RKO (cell line): ENCODE data around the gene CATSPERD.

Experiments
- DNase-seq: peaks from one replicate; pipeline ENCODE4 v3.0.0-alpha.2; 2016; ENCODE audit warnings: low spot score

The CATSPERD gene, protein sequence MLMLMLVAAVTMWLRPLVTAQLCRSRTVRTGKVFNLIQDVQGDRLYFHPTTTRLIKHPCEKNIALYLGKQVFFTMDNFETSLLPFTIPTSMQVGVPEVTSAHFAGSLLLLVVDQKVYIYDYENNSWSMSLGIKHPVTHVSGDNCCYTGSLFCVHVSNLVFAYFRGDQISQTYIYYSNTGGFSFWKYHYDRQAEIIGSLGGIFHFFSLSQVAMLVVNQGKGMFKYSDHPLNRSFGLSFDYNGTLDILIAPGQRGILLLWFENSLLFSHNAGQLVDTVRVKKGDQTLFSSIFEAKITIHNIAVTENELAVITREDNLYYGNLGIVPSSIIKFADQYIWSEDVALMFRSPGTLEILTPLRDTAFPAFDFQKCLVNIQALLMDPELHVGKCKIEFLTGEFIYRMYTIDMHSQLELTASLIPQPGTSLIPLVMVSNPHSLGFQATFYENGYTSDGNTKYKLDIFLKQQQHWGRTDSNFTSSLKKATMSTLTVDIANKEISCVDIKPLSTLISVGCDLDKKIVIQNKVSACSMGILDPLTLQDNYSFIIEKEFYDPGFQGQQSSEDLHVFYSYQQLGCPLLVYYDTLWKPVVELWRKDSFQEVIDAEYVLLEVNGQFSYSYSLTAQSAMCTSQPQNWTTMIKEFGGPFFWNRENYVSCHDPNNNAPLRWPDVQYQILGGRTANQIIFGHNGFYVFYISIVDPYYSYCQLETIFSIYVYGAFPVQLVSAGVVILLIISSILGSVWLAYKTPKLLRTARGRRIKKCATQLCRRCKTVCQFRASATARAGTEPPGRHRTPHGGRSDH

DNA sequence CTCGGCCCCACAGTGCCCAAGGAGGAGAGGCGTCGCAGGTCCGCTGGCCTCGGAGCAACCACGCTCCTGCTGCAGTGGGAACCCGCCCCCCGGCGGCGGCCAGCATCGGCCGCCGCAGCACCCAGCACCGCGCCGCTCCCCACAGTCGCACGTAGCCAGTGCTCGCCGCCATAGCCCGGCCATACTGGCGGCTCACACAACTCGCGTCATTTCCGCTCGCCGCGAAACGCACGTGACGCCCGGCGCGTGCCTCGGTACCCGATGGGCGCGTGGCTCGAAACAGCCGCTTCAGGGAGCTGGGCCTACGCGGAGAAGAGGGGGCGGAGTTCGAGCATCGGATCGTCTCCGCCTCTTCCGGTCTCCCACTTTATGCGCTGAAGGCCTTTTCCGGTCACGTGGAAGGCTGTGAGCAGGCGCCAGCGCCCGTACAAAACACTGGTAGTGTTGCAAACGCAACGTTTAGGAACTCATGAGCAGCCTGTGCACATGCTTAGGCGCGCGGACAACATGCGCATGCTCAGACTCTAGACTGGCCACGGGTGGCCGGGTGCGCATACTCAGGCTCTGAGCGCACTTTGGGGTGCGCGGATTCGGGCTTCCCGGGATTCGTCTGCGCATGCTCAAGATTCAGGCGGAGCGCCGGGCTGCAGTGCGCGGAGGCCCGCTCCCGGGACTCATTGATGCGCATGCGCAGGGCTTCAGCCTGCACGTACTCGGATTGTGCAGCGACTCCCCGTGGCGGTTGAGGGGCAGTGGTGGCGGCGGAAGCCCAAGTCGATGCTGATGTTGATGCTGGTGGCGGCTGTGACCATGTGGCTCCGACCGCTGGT, at the start of gene CATSPERD, which contains the start of gene LONP1:
Gene CATSPERD (plus strand): TSS at position 677 of the 830 bp plus-strand sequence. CDS start 101 bp downstream, at position 778.
Gene LONP1 (minus strand): TSS at position 186 of the 830 bp plus-strand sequence. CDS start 14 bp downstream, at position 172.
- peak; percentile 97 for DNase-seq

DNA sequence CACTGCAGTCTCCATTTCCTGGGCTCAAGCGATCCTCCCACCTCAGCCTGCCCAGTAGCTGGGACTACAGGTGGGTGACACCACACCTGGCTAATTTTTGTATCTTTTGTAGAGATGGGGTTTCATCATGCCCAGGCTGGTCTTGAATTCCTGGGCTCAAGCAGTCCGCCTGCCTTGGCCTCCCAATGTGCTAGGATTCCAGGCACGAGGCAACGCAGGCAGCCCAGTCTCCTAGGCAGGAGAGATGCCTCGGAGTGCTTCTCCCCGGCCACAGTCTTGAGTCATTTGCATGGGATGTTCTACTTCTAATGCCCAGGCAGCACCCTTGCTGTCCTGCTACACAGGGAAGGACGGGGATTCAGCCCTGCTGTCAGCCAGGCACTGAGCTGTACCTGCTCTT, 48.8 kb upstream of the CATSPERD start:
- DNase-seq, result no peak

DNA sequence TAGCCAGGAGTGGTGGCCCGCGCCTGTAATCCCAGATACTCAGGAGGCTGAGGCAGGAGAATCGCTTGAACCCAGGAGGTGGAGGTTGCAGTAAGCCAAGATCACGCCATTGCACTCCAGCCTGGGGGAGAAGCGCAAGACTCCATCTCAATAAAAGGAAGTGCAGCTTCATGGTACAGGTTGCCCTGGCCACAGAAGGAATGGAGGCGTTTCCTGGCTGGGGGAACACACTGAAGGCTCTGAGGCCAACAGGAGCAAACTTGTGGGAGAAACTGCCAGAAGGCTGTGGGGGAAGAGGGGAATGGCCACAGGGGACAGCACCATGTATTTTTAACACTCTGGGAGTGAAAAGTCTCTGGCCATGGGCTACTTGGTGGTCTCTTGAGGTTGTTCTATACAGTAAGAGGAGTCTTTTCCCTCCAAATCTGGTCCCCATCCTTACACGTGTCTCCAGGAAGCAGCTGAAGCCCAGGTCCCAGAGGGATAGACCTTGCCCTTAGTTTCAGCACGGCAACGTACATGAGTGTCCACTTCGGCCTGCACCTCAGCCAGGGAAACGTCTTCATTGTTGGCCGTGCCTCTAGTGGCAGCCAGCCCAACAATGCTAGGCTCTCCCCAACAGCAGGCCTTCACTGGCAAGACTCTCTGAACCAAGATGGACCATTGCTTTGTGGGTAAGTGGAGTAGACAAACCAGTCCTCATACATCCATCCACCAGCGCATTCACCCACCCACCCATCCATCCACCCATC, 47.6 kb upstream of the CATSPERD start:
- DNase-seq, result no peak

DNA sequence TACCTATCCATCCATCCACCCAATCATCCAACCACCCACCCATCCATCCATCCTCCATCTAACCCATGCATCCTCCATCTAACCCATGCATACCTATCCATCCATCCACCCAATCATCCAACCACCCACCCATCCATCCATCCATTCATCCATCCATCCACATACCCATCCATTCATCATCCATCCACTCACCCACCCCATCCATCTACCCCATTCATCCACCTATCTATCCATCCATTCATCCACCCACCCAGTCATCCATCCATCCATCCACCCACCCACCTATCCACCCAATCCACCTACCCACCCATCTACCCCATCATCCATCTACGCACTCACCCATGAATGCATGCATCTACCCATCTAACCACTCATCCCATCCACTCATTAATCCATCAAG, 46.7 kb upstream of the CATSPERD start:
- DNase-seq, result no peak

DNA sequence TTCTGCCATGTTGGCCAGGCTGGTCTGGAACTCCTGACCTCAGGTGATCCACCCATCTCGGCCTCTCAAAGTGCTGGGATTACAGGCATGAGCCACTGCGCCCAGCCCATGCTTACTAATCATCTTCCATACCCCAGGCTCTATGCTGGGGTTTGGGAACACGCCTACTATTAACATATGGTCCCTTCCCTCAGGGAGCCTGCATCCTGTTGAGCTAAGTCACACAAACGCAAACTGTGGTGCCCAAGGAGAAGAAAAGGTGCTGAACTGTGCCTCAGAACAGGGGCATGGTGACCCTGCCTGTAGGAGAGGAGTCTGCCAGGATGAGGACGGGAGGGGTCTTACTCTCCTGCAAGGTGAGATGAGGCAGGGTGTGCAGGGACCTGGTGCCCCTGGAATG, 45.7 kb upstream of the CATSPERD start:
- DNase-seq, result no peak

DNA sequence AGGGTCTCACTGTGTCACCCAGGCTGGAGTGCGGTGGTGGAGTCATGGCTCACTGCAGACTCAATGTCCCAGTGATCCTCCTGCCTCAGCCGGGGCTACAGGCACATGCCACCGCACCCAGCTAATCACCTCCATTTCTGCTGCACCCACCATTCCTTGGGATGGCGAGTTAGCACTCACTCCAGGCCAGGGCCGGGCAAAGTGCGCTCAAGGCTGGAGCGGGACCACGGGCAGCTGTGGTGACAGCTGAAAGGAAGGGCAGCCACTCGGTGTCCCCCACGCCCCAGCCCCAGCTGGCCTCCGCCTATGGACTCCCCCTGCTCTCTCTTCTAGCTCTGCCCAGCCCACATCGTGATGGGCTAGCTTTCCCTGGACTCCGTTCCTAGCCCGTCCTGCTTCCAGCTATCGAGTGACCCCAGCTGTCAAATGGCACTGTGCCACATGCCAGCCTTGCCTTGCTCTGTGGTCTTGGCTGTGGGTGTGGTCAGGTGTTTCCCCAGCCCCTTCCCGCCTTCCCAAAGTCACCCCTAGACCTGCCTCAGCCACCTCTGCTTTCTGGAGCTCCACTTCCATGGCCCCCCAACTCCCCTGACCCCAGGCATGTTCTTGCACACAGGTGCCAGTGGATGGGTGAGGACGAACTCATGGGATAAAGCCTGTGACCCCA, 44.2 kb upstream of the CATSPERD start:
- no peak for DNase-seq

DNA sequence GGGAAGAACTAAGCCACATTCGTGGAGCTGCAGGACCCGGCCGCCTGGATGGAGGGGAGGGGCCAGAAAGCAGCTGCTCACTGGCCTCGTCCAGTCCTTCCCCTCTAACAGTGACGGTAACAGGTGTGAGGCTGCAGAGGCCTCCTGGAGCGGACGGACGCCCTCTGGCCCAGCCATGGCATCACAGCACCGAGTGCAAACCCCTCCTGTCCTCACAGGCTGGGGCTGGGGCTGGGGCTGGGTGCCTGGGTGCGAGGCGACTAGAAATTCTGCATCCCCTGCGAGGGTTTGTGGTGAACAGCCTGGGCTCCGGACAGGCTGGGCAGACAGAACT, 43.7 kb upstream of the CATSPERD start:
- no peak for DNase-seq

DNA sequence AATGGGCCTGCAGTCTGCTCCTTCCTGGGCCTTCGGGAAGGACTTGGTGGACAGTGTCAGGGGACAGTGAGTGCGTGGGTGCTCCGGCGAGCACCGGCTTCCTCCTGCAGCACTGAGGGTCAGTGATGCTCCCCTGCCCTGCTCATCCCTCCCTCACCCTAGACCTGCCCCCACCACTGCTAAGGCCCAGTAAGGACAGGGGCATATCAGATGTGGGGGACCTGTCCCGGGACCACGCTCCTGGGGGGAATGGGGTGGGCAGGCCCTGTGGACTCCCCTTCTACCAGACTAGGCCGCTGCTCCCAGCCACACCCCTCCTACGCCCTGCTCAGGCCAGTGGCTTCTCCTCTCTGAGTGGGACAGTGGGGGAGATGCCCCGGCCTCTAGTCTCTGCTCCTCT, 43.3 kb upstream of the CATSPERD start:
- DNase-seq, result no peak

DNA sequence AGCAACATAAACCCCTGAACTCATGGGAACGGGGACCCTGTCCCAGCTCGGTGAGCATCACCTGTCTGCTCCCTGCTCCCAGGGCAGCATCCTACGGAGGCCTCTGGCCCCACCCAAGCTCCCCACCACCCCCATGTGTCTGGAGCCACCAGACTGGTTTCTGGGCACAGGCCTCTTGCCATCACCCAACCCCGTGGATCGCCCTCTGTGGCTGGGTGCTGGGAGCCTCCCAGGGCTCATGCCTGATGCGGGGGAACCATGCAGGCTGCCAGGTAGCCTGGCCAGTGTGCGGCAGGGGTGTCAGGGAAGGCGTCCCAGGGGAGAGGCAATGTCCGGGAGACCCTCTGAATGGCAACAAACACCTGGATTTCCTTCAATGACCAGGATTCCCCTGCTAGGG, 42.9 kb upstream of the CATSPERD start:
- no peak for DNase-seq

DNA sequence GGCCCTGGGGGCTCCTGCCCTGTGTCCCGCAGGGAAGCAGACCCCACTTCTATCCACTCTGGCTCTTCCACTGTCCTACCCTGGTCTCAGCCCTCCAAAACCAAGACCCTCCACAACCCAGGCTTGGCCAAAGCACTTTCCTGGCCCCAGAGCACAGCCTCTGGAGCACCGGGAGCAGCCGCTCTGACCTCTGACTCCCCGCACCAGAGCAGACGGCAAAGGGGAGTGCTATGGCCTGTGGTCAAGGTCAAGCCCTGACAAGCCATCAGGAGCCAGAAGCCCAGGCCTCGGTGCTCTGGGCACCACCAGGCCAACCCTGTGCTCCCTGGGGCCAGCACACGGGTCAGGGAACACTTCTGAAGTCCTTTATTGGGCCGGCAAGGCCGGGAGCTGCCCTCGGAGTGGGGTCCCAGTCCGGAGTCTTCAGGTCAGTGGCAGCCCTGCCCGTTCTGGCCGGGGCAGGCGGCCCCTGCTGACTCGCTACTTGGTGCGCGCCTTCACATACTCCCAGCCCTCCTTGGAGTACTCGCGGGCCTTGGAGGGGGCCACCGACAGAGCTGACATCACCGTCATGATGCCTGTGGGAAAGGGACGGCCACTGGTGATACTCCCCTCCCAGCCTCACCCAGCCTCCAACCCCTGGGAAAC, 42.2 kb upstream of the CATSPERD start:
- DNase-seq, result no peak

DNA sequence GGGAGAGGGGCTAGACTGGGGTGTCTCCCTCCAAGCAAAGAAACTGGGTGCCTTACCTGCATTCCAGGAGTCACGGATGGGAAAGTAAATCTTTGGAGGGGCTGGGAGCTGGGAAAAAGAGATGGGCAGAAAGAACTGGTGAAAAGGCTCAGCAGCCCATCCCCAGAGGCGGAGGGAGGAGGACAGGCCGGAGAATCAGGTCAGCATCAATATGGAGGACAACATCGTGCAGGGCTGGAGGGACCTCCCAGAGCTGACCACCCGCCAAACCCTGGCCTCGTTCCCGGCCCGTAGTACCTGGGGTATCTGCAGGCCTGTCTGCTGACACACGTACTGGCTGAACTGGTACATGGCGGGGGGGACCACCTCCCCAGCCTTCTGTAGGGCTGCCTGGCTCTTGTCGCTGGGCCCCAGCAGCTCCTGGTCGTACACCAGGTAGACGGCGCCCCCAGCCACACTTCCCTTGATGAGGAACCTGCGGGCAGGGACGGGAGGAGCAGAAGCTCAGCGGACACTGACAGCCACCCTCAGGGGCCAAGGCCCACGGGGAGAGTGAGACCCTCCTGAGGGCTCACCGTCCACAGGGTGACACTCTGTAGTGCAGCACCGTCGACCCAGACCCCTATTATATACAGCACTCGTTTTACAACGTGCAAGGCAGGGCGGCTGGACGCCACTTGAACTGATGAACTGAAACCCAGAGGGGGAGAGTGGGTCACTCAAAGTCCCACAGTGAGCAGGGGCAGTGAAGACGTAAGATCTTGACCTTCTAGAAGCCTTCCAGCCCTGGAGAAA, 41.0 kb upstream of the CATSPERD start:
- DNase-seq, result no peak

DNA sequence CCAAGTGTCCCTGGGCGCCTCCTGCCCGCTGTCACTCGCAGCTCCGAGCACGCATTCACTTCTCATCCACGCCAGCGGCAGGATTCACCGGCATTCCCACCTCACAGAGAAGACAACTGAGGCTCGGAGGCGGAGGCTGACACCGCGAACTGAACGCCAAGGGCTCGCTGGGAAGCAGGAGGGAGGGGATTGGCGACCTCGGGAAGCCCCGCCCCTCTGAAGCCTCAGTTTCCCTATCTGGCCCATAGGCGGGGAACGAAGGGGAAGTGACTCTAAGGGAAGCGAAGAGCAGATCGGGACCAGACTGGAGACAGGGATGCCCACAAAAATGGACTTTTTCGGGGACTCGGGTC, 40.4 kb upstream of the CATSPERD start:
- peak; percentile 47 for DNase-seq

DNA sequence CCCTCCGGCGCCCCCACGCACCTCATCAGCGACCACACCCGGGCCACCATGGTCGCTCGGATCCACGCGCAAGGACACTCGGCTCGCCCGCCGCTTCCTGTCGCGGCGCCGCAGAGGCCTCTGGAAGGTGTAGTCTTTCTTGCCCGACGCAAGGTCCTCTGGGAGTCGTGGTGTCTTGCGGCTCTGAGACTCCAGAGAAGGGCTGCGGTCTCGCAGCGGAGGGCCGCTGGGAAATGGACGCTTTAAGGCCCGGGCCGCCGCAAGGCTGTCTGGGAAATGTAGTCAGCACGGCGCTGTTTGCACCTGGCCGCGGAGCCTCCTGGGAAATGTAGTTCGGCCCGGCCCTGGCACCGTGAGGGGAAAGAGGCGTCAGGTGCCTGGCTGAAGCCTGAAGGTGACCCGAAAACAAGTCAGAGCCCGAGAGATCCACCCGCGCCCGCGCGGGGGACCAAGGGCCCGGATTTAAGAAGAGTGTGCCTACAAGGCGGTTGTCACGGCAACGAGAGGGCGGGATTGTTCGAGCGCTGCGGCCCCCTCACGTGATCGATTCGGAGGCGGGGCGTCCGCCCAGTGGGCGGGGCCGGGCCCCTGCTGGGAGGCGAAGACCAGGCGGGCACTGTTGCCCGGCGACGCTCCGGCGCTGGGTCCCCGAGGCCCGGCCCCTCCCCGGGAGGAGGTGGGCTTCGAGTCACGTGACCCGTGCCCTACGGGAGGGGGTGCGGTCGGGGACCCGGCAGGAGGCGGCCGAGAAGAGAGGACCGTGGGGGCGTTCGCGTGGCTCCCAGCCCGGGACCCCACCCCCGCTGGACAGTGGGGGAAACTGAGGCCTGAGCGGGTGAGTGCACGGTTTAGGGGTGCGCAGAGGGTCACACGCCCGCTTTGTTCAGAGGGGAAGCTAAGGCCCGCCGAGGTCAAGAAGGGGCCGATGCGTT, 39.7 kb upstream of the CATSPERD start, which contains the start of the genes HSD11B1L and MICOS13:
Gene HSD11B1L (plus strand): TSS at position 591 of the 932 bp plus-strand sequence. CDS start 3,806 bp downstream, outside the sequence.
Gene MICOS13 (minus strand): TSS at position 80 of the 932 bp plus-strand sequence. CDS start 30 bp downstream, at position 50.
- peak; percentile 98 for DNase-seq

DNA sequence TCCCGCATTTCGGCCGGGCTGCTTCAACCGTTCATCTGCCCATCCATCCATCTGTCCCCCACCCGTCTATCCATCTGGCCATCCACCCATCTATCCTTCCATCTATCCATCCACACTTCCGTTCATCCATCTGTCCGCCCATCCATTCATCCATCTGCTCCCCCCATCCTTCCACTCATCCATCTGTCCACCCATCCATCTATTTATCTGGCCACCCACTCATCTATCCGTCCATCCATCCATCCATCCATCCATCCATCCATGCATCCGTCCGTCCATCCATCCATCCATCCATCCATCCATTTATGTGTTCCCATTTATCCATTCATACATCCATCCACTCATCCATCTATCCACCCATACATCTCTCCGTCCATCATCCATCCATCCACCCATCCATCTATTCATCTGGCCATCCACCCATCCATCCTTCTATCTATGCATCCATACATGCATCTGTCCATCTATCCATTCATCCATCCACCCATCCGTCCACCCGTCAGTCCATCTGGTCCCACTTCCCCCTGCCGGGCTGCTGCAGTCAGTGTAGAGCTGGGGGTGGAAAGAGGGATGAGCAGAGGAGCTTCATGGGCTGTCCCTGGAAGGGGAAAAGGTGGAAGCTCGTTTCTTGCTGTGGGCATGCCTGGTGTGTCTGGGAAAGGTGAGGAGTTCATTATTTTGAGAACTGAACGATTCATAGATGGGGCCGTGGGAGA, 38.9 kb upstream of the CATSPERD start:
- DNase-seq, result no peak

DNA sequence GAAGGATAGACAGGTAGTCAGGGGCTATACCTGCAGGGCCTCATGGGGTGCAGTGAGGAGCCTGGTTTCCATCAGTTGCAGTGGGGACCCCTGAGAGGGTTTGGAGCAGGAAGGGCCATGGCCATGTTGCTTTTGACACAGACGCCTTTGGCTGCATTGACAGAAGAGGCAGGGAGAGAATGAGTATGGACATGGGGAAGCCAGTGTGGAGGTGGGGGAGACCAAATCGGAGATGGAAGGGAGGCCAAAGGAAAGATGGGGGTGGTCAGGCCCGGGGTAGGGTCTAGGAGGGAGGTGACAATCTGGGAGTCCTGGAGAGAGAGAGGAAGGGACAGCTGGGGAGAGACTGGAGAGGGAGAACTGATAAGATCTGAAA, 38.3 kb upstream of the CATSPERD start:
- DNase-seq, result no peak

DNA sequence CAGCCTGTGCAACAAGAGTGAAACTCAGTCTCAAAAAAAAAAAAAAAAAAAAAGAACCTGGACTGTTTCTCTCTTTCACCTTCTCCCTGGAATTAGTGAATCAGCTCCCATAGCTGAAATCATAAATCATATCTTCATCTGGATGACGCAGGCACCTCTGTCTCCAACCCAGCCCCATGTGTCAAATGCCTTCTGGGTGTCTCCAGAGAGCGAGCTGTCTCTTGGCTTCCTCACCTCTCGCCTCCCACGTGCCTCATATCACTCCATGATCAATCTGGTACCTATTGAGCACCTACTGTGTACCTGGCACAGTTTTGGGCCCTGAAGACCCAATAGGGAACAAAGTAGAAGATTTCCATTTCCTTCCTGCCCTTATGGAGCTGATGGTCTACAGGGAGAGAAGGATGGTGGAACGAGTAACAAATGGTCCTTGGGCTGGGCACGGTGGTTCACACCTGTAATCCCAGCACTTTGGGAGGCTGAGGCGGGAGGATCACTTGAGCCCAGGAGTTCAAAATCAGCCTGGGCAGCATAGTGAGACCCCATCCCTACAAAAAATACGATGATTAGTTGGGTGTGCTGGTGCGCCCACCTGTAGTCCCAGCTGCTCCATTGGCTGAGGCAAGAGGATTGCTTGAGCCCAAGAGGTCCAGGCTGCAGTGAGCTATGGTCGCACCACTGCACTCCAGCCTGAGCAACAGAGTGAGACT, 37.1 kb upstream of the CATSPERD start:
- DNase-seq, result no peak
